Measurements from ENCODE around the gene CCDC6.

- TF ChIP-seq CTCF (IDR thresholded peaks at IDR 0.05; ENCODE audit: poor library complexity, severe bottlenecking) (no peak), REST (IDR thresholded peaks at IDR 0.05; ENCODE audit: borderline replicate concordance) (no peak), POLR2AphosphoS5 (IDR thresholded peaks at IDR 0.05) (no peak), EZH2 (IDR thresholded peaks at IDR 0.05; ENCODE audit: borderline replicate concordance, insufficient read depth, low read length, poor library complexity, severe bottlenecking) (no peak)
Measured at GRCh38 chr10:59917922-59918321, 11.6 kb upstream of the CCDC6 start.

Measured in neural cell (in vitro differentiated cells).